ENCODE measurements around the gene GSG1L.

- TF ChIP-seq, protein P1, sequence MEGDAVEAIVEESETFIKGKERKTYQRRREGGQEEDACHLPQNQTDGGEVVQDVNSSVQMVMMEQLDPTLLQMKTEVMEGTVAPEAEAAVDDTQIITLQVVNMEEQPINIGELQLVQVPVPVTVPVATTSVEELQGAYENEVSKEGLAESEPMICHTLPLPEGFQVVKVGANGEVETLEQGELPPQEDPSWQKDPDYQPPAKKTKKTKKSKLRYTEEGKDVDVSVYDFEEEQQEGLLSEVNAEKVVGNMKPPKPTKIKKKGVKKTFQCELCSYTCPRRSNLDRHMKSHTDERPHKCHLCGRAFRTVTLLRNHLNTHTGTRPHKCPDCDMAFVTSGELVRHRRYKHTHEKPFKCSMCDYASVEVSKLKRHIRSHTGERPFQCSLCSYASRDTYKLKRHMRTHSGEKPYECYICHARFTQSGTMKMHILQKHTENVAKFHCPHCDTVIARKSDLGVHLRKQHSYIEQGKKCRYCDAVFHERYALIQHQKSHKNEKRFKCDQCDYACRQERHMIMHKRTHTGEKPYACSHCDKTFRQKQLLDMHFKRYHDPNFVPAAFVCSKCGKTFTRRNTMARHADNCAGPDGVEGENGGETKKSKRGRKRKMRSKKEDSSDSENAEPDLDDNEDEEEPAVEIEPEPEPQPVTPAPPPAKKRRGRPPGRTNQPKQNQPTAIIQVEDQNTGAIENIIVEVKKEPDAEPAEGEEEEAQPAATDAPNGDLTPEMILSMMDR (IDR thresholded peaks at IDR 0.05): no peak
- no peak for TF ChIP-seq POLR2A (IDR thresholded peaks at IDR 0.05)
Observed at GRCh38 chr16:27976990-27977389, 86.5 kb downstream of the GSG1L start.

Data from adrenal gland (tissue), 5 donors.